Stomach (tissue), 9 donors: ENCODE measurements around the gene SERTM1. TPM values are rescaled to one million over a fixed set of nuclear protein-coding genes. Genes with fewer than 3 reads are reported as not detected.
A peak's percentile ranks its signal among the peaks of the same experiment; 100 is the strongest.

Experiments
- DNase-seq, 2 donors: peaks; one replicate each; pipeline versions ENCODE4 v3.0.0 to v3.0.0-alpha.2; 2013 to 2019
- H3K27ac ChIP-seq, 5 donors: fragments of 200-600 bp in 4 of 5; sonication (generic) in 4 of 5; one replicate each; pipeline ENCODE4 v1.5.1; 2013 to 2019; ENCODE audit warnings: mild to moderate bottlenecking in 1 of 5, moderate library complexity in 1 of 5
- H3K27me3 ChIP-seq, 3 donors: fragments of 200-600 bp; sonication (generic); one replicate each; pipeline ENCODE4 v1.5.1; 2017 to 2019; ENCODE audit warnings: mixed run types in 1 of 3
- H3K36me3 ChIP-seq, 4 donors: fragments of 200-600 bp; sonication (generic); 1 replicate in 3 of 4; 2 replicates in 1 of 4; pipeline ENCODE4 v1.5.1; 2016 to 2019
- H3K4me1 ChIP-seq, 4 donors: fragments of 200-600 bp; sonication (generic); one replicate each; pipeline ENCODE4 v1.5.1; 2016 to 2019
- H3K4me3 ChIP-seq, 4 donors: fragments of 200-600 bp; sonication (generic) in 3 of 4; one replicate each; pipeline ENCODE4 v1.5.1; 2016 to 2019; ENCODE audit warnings: mild to moderate bottlenecking in 1 of 4
- H3K9me3 ChIP-seq, 4 donors: fragments of 200-600 bp; sonication (generic); one replicate each; pipeline ENCODE4 v1.5.1; 2016 to 2019
- EP300 ChIP-seq: sonication (generic); formaldehyde crosslinking; IDR thresholded peaks from one replicate; pipeline ENCODE4 v1.6.1; 2017; ENCODE audit warnings: antibody characterized with exemption
- POLR2A ChIP-seq, 4 donors: fragments of 450-650 bp; IDR thresholded peaks; one replicate each; pipeline ENCODE4 v1.6.1; 2016; ENCODE audit warnings: antibody characterized with exemption in 4 of 4, control low read depth in 2 of 4, mild to moderate bottlenecking in 1 of 4, moderate library complexity in 1 of 4
- POLR2AphosphoS5 ChIP-seq, 3 donors: sonication (generic); formaldehyde crosslinking; IDR thresholded peaks; one replicate each; pipeline ENCODE4 v1.6.1; 2016; ENCODE audit warnings: antibody characterized with exemption in 3 of 3
- WGBS, 5 donors: extraction: QIAGEN DNeasy Blood & Tissue Kit in 3 of 5; methylation state at CpG; one replicate each; pipeline versions ENCODE4 v1.1.5 to v1.1.7; 2013 to 2018; 5-methylcytosine and 5-hydroxymethylcytosine counted together
- intact Hi-C: fragments of 100-400 bp; cut with DNase I; formaldehyde crosslinking; loops from one replicate; pipeline ENCODE4 v1.15.1; 2023; ENCODE audit warnings: low total_unique reads
- polyA plus RNA-seq, 3 donors: library from polyadenylated mRNA; stranded (reverse); fragments of 200-250 nt; gene quantifications; one replicate each; pipeline ENCODE4 v1.2.3, GENCODE V29; 2013
- total RNA-seq, 5 donors: library from RNA; depleted of rRNA; stranded (reverse); fragments of >200 nt; gene quantifications; one replicate each; pipeline versions ENCODE4 v1.1.0 to v1.2.3, GENCODE V29; 2014 to 2016
- TF ChIP-seq, protein P1 (sequence below), 7 experiments: fragments of 450-650 bp in 4 of 7; fragments of 200-600 bp in 3 of 7; sonication (generic) in 3 of 7; IDR thresholded peaks; one replicate each; pipeline ENCODE4 v1.5.1; 2016 to 2019; ENCODE audit warnings: antibody characterized with exemption in 7 of 7, control low read depth in 2 of 7, mild to moderate bottlenecking in 1 of 7
- donor health status: healthy with polysubstance abuse.
- donor health status: Bipolar disorder and iron deficiency.
- donor health status: healthy.

The SERTM1 gene
- total and polyA plus RNA-seq, 8 donors: 0.05 to 0.92 (median 0.47) TPM; not detected in 2

DNA sequence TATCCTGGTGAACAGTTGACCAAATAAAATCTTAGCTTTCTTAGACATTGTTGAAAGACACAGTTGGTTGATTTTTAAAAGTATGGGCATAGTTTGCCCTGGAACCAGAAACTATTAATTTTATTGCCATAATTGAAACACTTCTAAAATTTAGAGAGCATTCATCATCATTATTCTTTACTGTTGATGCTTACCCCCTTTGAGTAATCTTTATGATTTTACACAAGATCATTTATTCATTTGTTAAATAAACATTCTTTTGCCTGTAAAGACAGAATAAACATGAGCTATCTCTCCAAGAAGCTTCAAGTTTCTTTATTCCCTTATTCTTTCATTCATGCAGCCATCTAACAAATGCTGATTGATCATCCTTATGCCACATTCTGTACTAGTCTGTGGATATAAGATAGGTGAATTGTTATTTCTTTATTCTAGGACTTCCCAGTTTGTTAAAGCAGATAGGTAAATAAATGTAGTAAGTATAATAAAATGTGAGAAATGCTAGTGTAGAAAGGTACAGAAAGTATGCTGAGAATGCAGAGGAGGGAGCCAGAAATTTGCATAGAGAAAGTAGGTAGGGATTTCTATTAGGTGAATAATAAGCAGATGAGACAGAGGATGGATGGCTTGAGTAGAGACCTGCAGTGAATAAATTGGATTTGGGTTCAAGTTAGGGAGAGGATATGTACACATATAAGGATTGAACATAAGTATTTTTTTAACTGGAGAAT lies 8.2 kb downstream of the SERTM1 start:
- Histone ChIP-seq H3K27ac (no peak overlapping the region), H3K4me3 (no peak overlapping the region), H3K36me3 (no peaks in the 10 kb centered on the region), H3K27me3 (no peaks in the 10 kb centered on the region), H3K9me3 (no peaks in the 10 kb centered on the region), H3K4me1 (no peaks in the 10 kb centered on the region)
- TF ChIP-seq POLR2A (IDR thresholded peaks at IDR 0.05) (no peak), EP300 (no peak), POLR2AphosphoS5 (IDR thresholded peaks at IDR 0.05) (no peak)
- TF ChIP-seq, protein P1, sequence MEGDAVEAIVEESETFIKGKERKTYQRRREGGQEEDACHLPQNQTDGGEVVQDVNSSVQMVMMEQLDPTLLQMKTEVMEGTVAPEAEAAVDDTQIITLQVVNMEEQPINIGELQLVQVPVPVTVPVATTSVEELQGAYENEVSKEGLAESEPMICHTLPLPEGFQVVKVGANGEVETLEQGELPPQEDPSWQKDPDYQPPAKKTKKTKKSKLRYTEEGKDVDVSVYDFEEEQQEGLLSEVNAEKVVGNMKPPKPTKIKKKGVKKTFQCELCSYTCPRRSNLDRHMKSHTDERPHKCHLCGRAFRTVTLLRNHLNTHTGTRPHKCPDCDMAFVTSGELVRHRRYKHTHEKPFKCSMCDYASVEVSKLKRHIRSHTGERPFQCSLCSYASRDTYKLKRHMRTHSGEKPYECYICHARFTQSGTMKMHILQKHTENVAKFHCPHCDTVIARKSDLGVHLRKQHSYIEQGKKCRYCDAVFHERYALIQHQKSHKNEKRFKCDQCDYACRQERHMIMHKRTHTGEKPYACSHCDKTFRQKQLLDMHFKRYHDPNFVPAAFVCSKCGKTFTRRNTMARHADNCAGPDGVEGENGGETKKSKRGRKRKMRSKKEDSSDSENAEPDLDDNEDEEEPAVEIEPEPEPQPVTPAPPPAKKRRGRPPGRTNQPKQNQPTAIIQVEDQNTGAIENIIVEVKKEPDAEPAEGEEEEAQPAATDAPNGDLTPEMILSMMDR (IDR thresholded peaks at IDR 0.05): no peak
- no peak for DNase-seq
- intact Hi-C loops: no loop called here

DNA sequence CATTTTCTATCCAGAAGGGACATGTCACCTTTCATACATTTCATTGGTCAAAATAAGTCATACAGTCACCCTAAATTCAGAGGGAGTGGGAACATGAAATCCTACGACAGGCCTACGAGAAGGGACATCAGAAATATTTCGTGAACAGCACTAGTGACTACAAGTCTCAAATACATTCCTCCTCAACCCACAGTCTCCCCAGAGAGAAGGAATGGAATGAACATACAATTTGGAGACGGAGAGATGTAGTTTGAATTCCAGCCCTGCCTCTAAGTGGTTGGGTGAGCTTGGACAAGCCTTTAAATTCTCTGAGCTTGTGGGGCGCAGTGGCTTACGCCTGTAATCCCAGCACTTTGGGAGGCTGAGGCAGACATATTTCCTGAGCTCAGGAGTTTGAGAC lies 9.9 kb downstream of the SERTM1 start:
- H3K27ac ChIP-seq: no peak overlapping the region
- no peak for DNase-seq
- no peak overlapping the region for H3K4me3 ChIP-seq
- intact Hi-C loops: no loop called here
- no peak for TF ChIP-seq POLR2A (IDR thresholded peaks at IDR 0.05)
- H3K4me1 ChIP-seq: no peaks in the 10 kb centered on the region
- no peaks in the 10 kb centered on the region for H3K36me3 ChIP-seq
- WGBS, 5 donors: 86 to 94% (median 92%) methylated on average over 6 of the region's 6 CpGs
- H3K9me3 ChIP-seq: no peaks in the 10 kb centered on the region
- no peaks in the 10 kb centered on the region for H3K27me3 ChIP-seq

DNA sequence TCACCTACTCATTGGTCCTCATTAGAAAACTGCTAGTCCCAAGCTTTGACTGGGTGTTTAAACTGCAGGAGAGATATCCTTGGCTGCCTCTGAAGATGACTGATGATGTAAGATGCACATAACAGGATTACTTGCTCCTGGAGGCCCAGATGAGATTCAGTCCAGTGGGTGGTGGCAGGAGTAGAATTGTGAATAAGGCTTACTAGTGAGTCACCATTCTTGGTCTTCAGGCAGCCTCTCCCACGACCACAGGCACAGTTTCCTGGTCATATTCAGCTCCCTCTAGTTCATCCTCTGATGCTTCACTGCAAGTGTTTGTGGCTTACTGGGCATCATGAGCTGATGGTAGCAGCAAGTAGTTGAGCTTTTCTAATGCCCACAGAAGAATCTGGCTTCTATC lies 12.1 kb downstream of the SERTM1 start:
- intact Hi-C loops: no loop called here
- Histone ChIP-seq H3K9me3 (no peaks in the 10 kb centered on the region), H3K4me1 (no peaks in the 10 kb centered on the region), H3K4me3 (no peak overlapping the region), H3K27me3 (no peaks in the 10 kb centered on the region), H3K27ac (no peak overlapping the region), H3K36me3 (no peaks in the 10 kb centered on the region)
- no peak for DNase-seq
- TF ChIP-seq POLR2A (IDR thresholded peaks at IDR 0.05): no peak
- TF ChIP-seq, protein P1 (IDR thresholded peaks at IDR 0.05): no peak
- 18 to 49% (median 30%) methylated on average over 1 of the region's 1 CpG for WGBS, 5 donors

DNA sequence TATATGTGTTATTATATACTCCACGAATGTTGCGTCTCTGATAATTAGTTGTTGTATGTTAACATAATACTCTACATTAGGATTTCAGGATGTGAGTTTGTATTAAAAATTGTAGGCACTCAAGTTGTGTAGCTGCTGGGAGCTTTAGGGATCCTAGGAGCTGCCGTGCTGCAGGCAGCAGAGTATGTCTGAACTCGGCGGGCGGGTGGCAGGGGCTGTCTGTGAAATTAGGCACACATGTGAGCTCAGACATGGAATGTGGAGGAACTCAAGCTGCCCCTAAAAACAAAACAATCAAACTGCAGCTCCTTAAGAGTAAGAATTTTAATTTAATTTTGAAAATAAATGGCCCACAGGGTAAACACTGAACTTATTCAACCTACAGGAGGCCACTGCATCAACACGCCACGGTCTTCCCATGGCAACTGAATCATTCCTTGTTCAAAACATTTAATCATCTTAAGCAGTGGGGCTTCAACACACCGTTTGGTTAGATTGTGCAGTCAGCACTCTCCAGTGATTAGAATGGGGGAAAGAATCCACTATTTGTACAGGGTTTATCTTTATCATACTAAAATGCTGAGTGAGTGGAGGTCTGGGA lies 22.7 kb downstream of the SERTM1 start:
- peak in 1 of 2 donors; percentile 16 for DNase-seq
- H3K4me1 ChIP-seq: no peaks in the 10 kb centered on the region
- intact Hi-C loops: no loop called here
- whole genome bisulfite sequencing, 5 donors: 55 to 64% (median 60%) methylated on average over 9 of the region's 9 CpGs
- H3K4me3 ChIP-seq: no peak overlapping the region
- H3K36me3 ChIP-seq: no peaks in the 10 kb centered on the region
- H3K27me3 ChIP-seq: no peaks in the 10 kb centered on the region
- TF ChIP-seq POLR2AphosphoS5 (IDR thresholded peaks at IDR 0.05): no peak
- TF ChIP-seq EP300: no peak
- TF ChIP-seq, protein P1 (IDR thresholded peaks at IDR 0.05): no peak
- TF ChIP-seq POLR2A (IDR thresholded peaks at IDR 0.05): no peak
- no peaks in the 10 kb centered on the region for H3K9me3 ChIP-seq
- no peak overlapping the region for H3K27ac ChIP-seq

DNA sequence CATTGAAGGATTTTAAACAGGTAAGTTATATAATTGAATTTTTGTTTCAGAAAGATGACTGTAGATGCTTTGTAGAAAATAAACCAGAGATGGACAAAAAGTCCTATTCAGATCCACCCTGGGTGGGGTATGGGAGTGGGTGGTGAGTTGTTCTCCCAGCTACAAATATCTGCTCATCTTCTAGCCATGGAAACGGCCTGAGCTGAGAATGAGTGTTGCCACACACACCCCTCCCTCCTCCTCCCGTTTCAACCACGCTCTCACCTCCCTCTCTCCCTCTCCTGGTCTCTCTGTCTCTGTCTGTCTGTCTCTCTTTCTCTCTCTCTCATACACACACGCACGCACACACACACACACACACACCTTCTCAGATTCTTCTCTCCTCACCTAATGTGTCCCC lies 26.4 kb downstream of the SERTM1 start:
- no peak for DNase-seq

More for the DNA sequence above, 26.4 kb downstream of the SERTM1 start:
- WGBS, 5 donors: 61 to 84% (median 78%) methylated on average over 5 of the region's 5 CpGs
- no peaks in the 10 kb centered on the region for H3K9me3 ChIP-seq
- H3K27ac ChIP-seq: no peak overlapping the region
- H3K4me1 ChIP-seq: no peaks in the 10 kb centered on the region
- no peak for TF ChIP-seq POLR2AphosphoS5 (IDR thresholded peaks at IDR 0.05)
- no peak for TF ChIP-seq POLR2A (IDR thresholded peaks at IDR 0.05)
- TF ChIP-seq, protein P1 (IDR thresholded peaks at IDR 0.05): no peak
- TF ChIP-seq EP300: no peak
- no peaks in the 10 kb centered on the region for H3K27me3 ChIP-seq
- no peak overlapping the region for H3K4me3 ChIP-seq
- H3K36me3 ChIP-seq: no peaks in the 10 kb centered on the region
- intact Hi-C loops: no loop called here
